Measurements from ENCODE around the gene PTPRT. TPM values are rescaled to one million over a fixed set of nuclear protein-coding genes. Genes with fewer than 3 reads are reported as not detected.

Gene PTPRT
- total RNA-seq, 1 experiment from 2014 or later = 0.13 TPM

- H2BK120ac ChIP-seq (ENCODE audit: low read depth, low read length, poor library complexity, severe bottlenecking) = no peak overlapping the region
- H2BK20ac ChIP-seq (ENCODE audit: low read depth, low read length, poor library complexity, severe bottlenecking) = no peak overlapping the region
- no peak overlapping the region for H2AFZ ChIP-seq (ENCODE audit: low read length)
- H3K79me1 ChIP-seq (ENCODE audit: insufficient read depth, low read depth, low read length, poor library complexity, severe bottlenecking) = no peaks in the 10 kb centered on the region
- no peak overlapping the region for H4K8ac ChIP-seq (replicated peaks; ENCODE audit: insufficient read length, low read depth, low read length)
- peaks cover 4% of the 10 kb centered on the region for H3K9me3 ChIP-seq (ENCODE audit: control insufficient read depth, low read depth, low read length)
- no peaks in the 10 kb centered on the region for H3K79me2 ChIP-seq (ENCODE audit: insufficient read depth, low read length)
- H2BK5ac ChIP-seq (ENCODE audit: insufficient read length, low read length) = no peak overlapping the region
- H3K27ac ChIP-seq (ENCODE audit: insufficient read length, low read depth, low read length) = no peak overlapping the region
- H4K5ac ChIP-seq (ENCODE audit: insufficient read length, low read depth, low read length) = no peak overlapping the region
- no peak overlapping the region for H3K56ac ChIP-seq (ENCODE audit: insufficient read length, low read depth, low read length)
- Mint-ChIP-seq H3K4me1 (peaks cover 0 to 5% of the 10 kb centered on the region in 2 experiments; a peak in 2 of 4 replicates), H3K27me3 (ENCODE audit: low read depth) (peaks cover 2% of the 10 kb centered on the region), H3K9me3 (no peaks in the 10 kb centered on the region), H3K27ac (peak overlapping the region in 1 of 3 experiments; percentile 31; a peak in 1 of 7 replicates), H3K36me3 (ENCODE audit: insufficient read depth in 1 of 3, low read depth in 3 of 3) (no peaks in the 10 kb centered on the region; a peak in 1 of 7 replicates), H3K4me3 (no peak overlapping the region)
- no peaks in the 10 kb centered on the region for H4K20me1 ChIP-seq (ENCODE audit: control insufficient read depth, insufficient read depth, insufficient read length)
- no peak overlapping the region for H3K4ac ChIP-seq (ENCODE audit: low read depth, low read length)
- no peak overlapping the region for H2BK15ac ChIP-seq (ENCODE audit: low read depth, low read length)
- no peak overlapping the region for H3K4me2 ChIP-seq (ENCODE audit: insufficient read depth, insufficient read length, low read length)
- H3K9ac ChIP-seq (ENCODE audit: extremely low read depth, insufficient read length, low read length) = no peak overlapping the region
- no peak overlapping the region for H2AK5ac ChIP-seq (ENCODE audit: insufficient read length, low read length)
- H4K91ac ChIP-seq (ENCODE audit: insufficient read length, low read depth, low read length) = no peak overlapping the region
- no peak overlapping the region for H3K18ac ChIP-seq (ENCODE audit: insufficient read length, low read depth, low read length)
- H3K23ac ChIP-seq (ENCODE audit: insufficient read length, low read depth, low read length) = no peak overlapping the region
- DNase-seq = no peak
- no peak overlapping the region for H2BK12ac ChIP-seq (ENCODE audit: insufficient read length, low read depth, low read length)
- no peak overlapping the region for H3T11ph ChIP-seq (ENCODE audit: low read length)
- no peak overlapping the region for H3K14ac ChIP-seq (ENCODE audit: insufficient read depth, low read length)
- H3K23me2 ChIP-seq (ENCODE audit: insufficient read length, low read depth, low read length, poor library complexity, severe bottlenecking) = no peaks in the 10 kb centered on the region
- no peaks in the 10 kb centered on the region for H3K4me1 ChIP-seq (ENCODE audit: insufficient read depth, low read length)
- no CpG with 5 or more reads among the region's 10 CpGs for WGBS (ENCODE audit: extremely low coverage, insufficient read length, low lambda C conversion rate)
- TF ChIP-seq CTCF (conservative IDR thresholded peaks at IDR 0.05) = no peak
- no peaks in the 10 kb centered on the region for H3K27me3 ChIP-seq (ENCODE audit: insufficient read depth, low read length)
These were observed 843.2 kb downstream of the PTPRT start for GRCh38 chr20:42346189-42347170.
